GM23248 (cell line): Measurements from ENCODE around the gene CCDC47.

ENCODE experiments used
- EZH2 ChIP-seq: fragments of 200-600 bp; sonication (generic); IDR thresholded peaks from 2 replicates; pipeline ENCODE4 v1.6.1; 2018; ENCODE audit warnings: antibody characterized with exemption, mild to moderate bottlenecking; ENCODE audit not compliant: insufficient read depth, poor library complexity, severe bottlenecking
- EZH2phosphoT487 ChIP-seq: fragments of 200-600 bp; sonication (generic); IDR thresholded peaks from 2 replicates; pipeline ENCODE4 v1.6.1; 2018; ENCODE audit warnings: antibody characterized with exemption, moderate library complexity, mild to moderate bottlenecking, low read depth; ENCODE audit not compliant: insufficient read depth

GRCh38 chr17:63706336-63707082 is 66.9 kb downstream of the CCDC47 start:
- no peak for TF ChIP-seq EZH2phosphoT487
- TF ChIP-seq EZH2: no peak
